Hepatocyte (in vitro differentiated cells): ENCODE results near the gene LENEP. TPM values are rescaled to one million over a fixed set of nuclear protein-coding genes. Genes with fewer than 3 reads are reported as not detected.

Experiments
- DNase-seq: peaks from one replicate; pipeline ENCODE4 v3.0.0-alpha.2; 2016; ENCODE audit warnings: low spot score
- H2AFZ ChIP-seq: fragments of 200-600 bp; sonication (generic); 2 replicates; pipeline ENCODE4 v1.6.0; 2016; ENCODE audit warnings: antibody characterized with exemption, mild to moderate bottlenecking
- H3K27ac ChIP-seq: fragments of 200-600 bp; sonication (generic); 2 replicates; pipeline ENCODE4 v1.5.1; 2016; ENCODE audit warnings: mild to moderate bottlenecking
- H3K27me3 ChIP-seq: fragments of 200-600 bp; sonication (generic); 2 replicates; pipeline ENCODE4 v1.6.1; 2016
- H3K36me3 ChIP-seq: fragments of 200-600 bp; sonication (generic); replicated peaks from 2 replicates; pipeline ENCODE4 v1.5.1; 2016; ENCODE audit warnings: low read depth; ENCODE audit not compliant: insufficient read depth
- H3K4me1 ChIP-seq: fragments of 200-600 bp; sonication (generic); 2 replicates; pipeline ENCODE4 v1.5.1; 2016; ENCODE audit warnings: mild to moderate bottlenecking, moderate library complexity; ENCODE audit not compliant: insufficient read depth
- H3K4me2 ChIP-seq: fragments of 200-600 bp; sonication (generic); 2 replicates; pipeline ENCODE4 v1.6.0; 2016
- H3K4me3 ChIP-seq: fragments of 200-600 bp; sonication (generic); 2 replicates; pipeline ENCODE4 v1.5.1; 2016; ENCODE audit warnings: mild to moderate bottlenecking
- H3K79me2 ChIP-seq: fragments of 200-600 bp; sonication (generic); 2 replicates; pipeline ENCODE4 v1.6.0; 2017; ENCODE audit warnings: mild to moderate bottlenecking
- H3K9me2 ChIP-seq: fragments of 200-600 bp; sonication (generic); replicated peaks from 2 replicates; pipeline ENCODE4 v1.6.0; 2017; ENCODE audit warnings: mild to moderate bottlenecking; ENCODE audit not compliant: insufficient read depth
- H3K9me3 ChIP-seq: fragments of 200-600 bp; sonication (generic); 2 replicates; pipeline ENCODE4 v1.5.1; 2016; ENCODE audit warnings: low read depth, mild to moderate bottlenecking
- H4K20me1 ChIP-seq: fragments of 200-600 bp; sonication (generic); 2 replicates; pipeline ENCODE4 v1.6.0; 2016; ENCODE audit warnings: mild to moderate bottlenecking; ENCODE audit not compliant: insufficient read depth, poor library complexity, severe bottlenecking
- EZH2 ChIP-seq: fragments of 200-600 bp; sonication (generic); IDR thresholded peaks from 2 replicates; pipeline ENCODE4 v1.6.1; 2016; ENCODE audit warnings: antibody characterized with exemption, mild to moderate bottlenecking, borderline replicate concordance
- EZH2phosphoT487 ChIP-seq: fragments of 200-600 bp; sonication (generic); IDR thresholded peaks from one replicate; pipeline ENCODE4 v1.6.1; 2018; ENCODE audit warnings: antibody characterized with exemption, mild to moderate bottlenecking, low read depth, moderate library complexity; ENCODE audit not compliant: unreplicated experiment, severe bottlenecking
- WGBS: methylation state at CpG from one replicate; pipeline ENCODE4 v1.1.6; 2016; ENCODE audit warnings: low lambda C conversion rate; ENCODE audit errors: missing lambda C conversion rate; 5-methylcytosine and 5-hydroxymethylcytosine counted together
- polyA plus RNA-seq: library from polyadenylated mRNA; unstranded; fragments of >200 nt; fragmentation: Nextera tagmentation; extraction: Ambion mirVana; gene quantifications from 2 replicates; pipeline ENCODE4 v1.2.1, GENCODE V29; 2016
- total RNA-seq: library from RNA; depleted of rRNA; stranded (reverse); fragments of >200 nt; gene quantifications from 2 replicates; pipeline ENCODE4 v1.2.3, GENCODE V29; 2014
- TF ChIP-seq, protein P1 (sequence below): fragments of 200-600 bp; sonication (generic); IDR thresholded peaks from 2 replicates; pipeline ENCODE4 v1.5.1; 2016; ENCODE audit warnings: antibody characterized with exemption, mild to moderate bottlenecking; ENCODE audit not compliant: poor library complexity

Gene LENEP
- total and polyA plus RNA-seq, 2 experiments from 2014 or later = not detected

- no peaks in the 10 kb centered on the region for H3K36me3 ChIP-seq
- DNase-seq = peak; percentile 97
- TF ChIP-seq EZH2phosphoT487 = no peak
- peak; percentile 30 for TF ChIP-seq EZH2
- TF ChIP-seq, protein P1, sequence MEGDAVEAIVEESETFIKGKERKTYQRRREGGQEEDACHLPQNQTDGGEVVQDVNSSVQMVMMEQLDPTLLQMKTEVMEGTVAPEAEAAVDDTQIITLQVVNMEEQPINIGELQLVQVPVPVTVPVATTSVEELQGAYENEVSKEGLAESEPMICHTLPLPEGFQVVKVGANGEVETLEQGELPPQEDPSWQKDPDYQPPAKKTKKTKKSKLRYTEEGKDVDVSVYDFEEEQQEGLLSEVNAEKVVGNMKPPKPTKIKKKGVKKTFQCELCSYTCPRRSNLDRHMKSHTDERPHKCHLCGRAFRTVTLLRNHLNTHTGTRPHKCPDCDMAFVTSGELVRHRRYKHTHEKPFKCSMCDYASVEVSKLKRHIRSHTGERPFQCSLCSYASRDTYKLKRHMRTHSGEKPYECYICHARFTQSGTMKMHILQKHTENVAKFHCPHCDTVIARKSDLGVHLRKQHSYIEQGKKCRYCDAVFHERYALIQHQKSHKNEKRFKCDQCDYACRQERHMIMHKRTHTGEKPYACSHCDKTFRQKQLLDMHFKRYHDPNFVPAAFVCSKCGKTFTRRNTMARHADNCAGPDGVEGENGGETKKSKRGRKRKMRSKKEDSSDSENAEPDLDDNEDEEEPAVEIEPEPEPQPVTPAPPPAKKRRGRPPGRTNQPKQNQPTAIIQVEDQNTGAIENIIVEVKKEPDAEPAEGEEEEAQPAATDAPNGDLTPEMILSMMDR = peak; percentile 2
- no peaks in the 10 kb centered on the region for H3K27me3 ChIP-seq
- peak overlapping the region; percentile 92 for H3K4me2 ChIP-seq
- H3K9me3 ChIP-seq = no peaks in the 10 kb centered on the region
- H3K4me1 ChIP-seq = peaks cover 13% of the 10 kb centered on the region
- peak overlapping the region; percentile 69 for H3K4me3 ChIP-seq
- 2% methylated on average over 40 of the region's 43 CpGs for WGBS
- peaks cover 10% of the 10 kb centered on the region for H4K20me1 ChIP-seq
- peak overlapping the region; percentile 51 for H2AFZ ChIP-seq
- H3K79me2 ChIP-seq = peaks cover 35% of the 10 kb centered on the region
- H3K27ac ChIP-seq = peak overlapping the region; percentile 98
- H3K9me2 ChIP-seq = no peaks in the 10 kb centered on the region
Observed at GRCh38 chr1:155000726-155001424, 7.5 kb downstream of the LENEP start.

DNA sequence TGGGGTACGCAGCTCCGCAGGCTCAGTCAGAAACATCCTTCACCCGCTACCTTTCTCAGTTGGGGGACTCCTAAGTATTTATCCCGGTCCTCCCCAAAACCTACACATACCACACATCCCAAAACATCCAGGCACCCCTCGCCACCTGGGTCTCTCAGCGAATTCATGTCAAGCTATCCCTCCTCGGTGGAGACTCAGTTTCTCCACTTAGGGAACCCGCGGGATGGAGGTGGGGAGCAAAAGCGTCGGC lies 8.0 kb downstream of the LENEP start:
- Histone ChIP-seq H3K4me3 (peak overlapping the region; percentile 69), H3K27ac (peak overlapping the region; percentile 98), H3K4me2 (peak overlapping the region; percentile 92), H3K36me3 (no peaks in the 10 kb centered on the region), H2AFZ (peak overlapping the region; percentile 51), H3K4me1 (peaks cover 17% of the 10 kb centered on the region), H3K79me2 (peaks cover 40% of the 10 kb centered on the region), H3K27me3 (no peaks in the 10 kb centered on the region), H3K9me2 (no peaks in the 10 kb centered on the region), H4K20me1 (peaks cover 10% of the 10 kb centered on the region), H3K9me3 (no peaks in the 10 kb centered on the region)
- under 1% methylated on average over 11 of the region's 11 CpGs for WGBS
- TF ChIP-seq EZH2phosphoT487 (no peak), EZH2 (no peak)
- TF ChIP-seq, protein P1 = no peak
- DNase-seq = no peak

DNA sequence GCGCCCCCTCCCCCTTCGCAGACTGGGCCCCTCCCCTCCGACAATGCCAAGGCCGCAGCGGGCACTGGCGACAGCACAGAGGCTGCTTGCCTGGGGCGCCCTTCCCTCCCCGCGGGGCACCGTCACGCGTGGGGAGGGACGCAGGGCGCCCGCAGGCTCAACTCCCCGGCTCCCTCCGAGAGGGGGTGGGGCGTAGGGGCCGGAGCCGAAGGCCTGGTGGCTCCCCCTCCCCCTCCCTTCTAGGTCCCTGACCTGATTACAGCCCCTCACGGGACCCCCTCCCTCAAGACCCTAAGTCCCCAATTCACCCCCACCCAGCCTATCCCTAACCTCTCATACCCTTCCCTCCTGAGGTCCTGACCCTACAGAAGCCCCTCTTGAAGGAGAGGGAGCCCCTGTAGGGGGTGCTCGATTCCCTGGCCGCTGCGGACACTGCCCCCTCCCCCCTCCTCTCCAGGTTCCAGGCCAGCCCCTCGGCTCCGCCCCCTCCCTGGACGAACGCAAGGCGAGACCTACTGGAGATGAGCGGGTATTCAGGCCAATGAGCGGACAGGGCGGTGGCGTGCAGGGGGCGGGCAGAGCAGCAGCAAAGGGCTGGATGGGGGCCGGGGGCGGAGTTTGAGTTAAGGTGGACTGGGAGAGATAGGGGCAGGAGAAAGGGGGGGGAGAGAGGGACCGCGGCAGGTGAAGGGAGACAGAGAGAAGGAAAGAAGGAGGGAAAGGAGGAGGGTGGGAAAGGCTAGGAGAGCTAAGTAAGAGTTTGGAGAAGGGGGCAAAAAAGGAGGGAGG lies 8.5 kb downstream of the LENEP start:
- H2AFZ ChIP-seq = peak overlapping the region; percentile 51
- H3K79me2 ChIP-seq = peaks cover 45% of the 10 kb centered on the region
- H3K4me1 ChIP-seq = peaks cover 17% of the 10 kb centered on the region
- no peaks in the 10 kb centered on the region for H3K36me3 ChIP-seq
- WGBS = 0% methylated on average over 20 of the region's 38 CpGs
- H3K9me2 ChIP-seq = no peaks in the 10 kb centered on the region
- H4K20me1 ChIP-seq = peaks cover 10% of the 10 kb centered on the region
- H3K27me3 ChIP-seq = no peaks in the 10 kb centered on the region
- H3K27ac ChIP-seq = peak overlapping the region; percentile 98
- no peaks in the 10 kb centered on the region for H3K9me3 ChIP-seq
- TF ChIP-seq EZH2 = no peak
- TF ChIP-seq, protein P1 = peak; percentile 57
- peak; percentile 99 for DNase-seq
- peak overlapping the region; percentile 95 for H3K4me2 ChIP-seq
- H3K4me3 ChIP-seq = peak overlapping the region; percentile 69
